Measurements from ENCODE around the gene ANKRD18A. TPM values are rescaled to one million over a fixed set of nuclear protein-coding genes. Genes with fewer than 3 reads are reported as not detected.

ANKRD18A gene
- total and polyA plus RNA-seq, 10 of the 15 experiments (the other 5 are each of a cell fraction or from before 2014, with no cell fraction given), result 0.37 TPM; not detected in 9

DNA sequence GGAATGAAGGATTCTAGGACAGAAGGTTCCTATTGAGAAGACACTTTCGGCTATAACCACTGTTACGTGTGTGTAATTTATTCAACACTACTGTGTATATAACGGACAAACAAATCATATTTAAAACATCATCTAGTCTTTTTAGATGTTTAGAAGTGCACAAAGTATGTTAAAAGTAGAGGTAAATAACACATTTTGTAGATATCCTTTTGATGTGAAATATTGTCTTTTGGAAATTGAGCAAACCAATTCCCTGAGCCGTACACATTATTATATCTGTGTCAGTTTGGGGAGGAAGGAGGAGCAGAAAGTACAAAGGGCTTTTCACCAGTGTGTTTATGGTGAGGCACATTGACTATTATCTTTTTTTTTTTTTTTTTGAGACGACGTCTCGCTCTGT lies 39.1 kb upstream of the ANKRD18A start:
- Histone ChIP-seq H3K79me2 (ENCODE audit: control insufficient read depth, insufficient read depth, low read length) (no peaks in the 10 kb centered on the region), H3K4me2 (ENCODE audit: control insufficient read depth, insufficient read depth) (no peak overlapping the region), H3K9me3 (replicated peaks; ENCODE audit: control insufficient read depth, insufficient read depth, low read length) (no peaks in the 10 kb centered on the region), H2AFZ (ENCODE audit: control insufficient read depth, low read depth, low read length) (no peak overlapping the region), H4K20me1 (ENCODE audit: control insufficient read depth, insufficient read depth) (no peaks in the 10 kb centered on the region), H3K4me1 (ENCODE audit: control insufficient read depth, insufficient read depth, low read length) (no peaks in the 10 kb centered on the region), H3K9ac (ENCODE audit: control insufficient read depth, insufficient read depth, low read length) (no peak overlapping the region), H3K36me3 (ENCODE audit: control insufficient read depth in 2 of 2, insufficient read depth in 2 of 2, low read length in 1 of 2) (no peaks in the 10 kb centered on the region), H3K27ac (ENCODE audit: control insufficient read depth, insufficient read depth) (no peak overlapping the region), H3K27me3 (replicated peaks in 1 of 2; ENCODE audit: control insufficient read depth in 2 of 2, insufficient read depth in 2 of 2, low read length in 1 of 2) (no peaks in the 10 kb centered on the region), H3K4me3 (no peak overlapping the region)
- RAD21 ChIA-PET (ENCODE audit: unreplicated experiment), result no interaction called here
- BruUV-seq (replicated peaks), result no TSS peak
- WGBS (ENCODE audit: insufficient coverage, insufficient replicate concordance, low lambda C conversion rate, missing lambda C conversion rate), result 53% methylated on average over 4 of the region's 7 CpGs
- ATAC-seq, result no peak
- intact Hi-C loops (cut with micrococcal nuclease; ENCODE audit: unreplicated experiment) (no loop called here), in situ Hi-C loops (cut with MboI) (no loop called here)
- POLR2A ChIA-PET, result no interaction called here
- CTCF ChIA-PET, result interaction anchor here (1.0 kb wide), 1 partner anchor 12 kb away, joined by 3 read pairs; no protein-coding TSS in a partner anchor
- no peak for DNase-seq (ENCODE audit: low read depth, low spot score)
- no peak for FAIRE-seq
- SMC1A ChIA-PET (ENCODE audit: uncharacterized antibody, unreplicated experiment), result interaction anchor here (0.9 kb wide), 1 partner anchor 13 kb away, joined by 3 read pairs; no protein-coding TSS in a partner anchor
- TF ChIP-seq NBN (IDR thresholded peaks at IDR 0.05) (no peak), PKNOX1 (IDR thresholded peaks at IDR 0.05) (no peak), ZNF274 (IDR thresholded peaks at IDR 0.05; ENCODE audit: insufficient read depth, insufficient read length) (no peak), CUX1 (IDR thresholded peaks at IDR 0.05; ENCODE audit: insufficient replicate concordance, low read depth, low read length) (no peak), ZNF24 (IDR thresholded peaks at IDR 0.05) (no peak), DPF2 (IDR thresholded peaks at IDR 0.05) (no peak), SREBF2 (IDR thresholded peaks at IDR 0.05; ENCODE audit: low read length) (no peak), RBBP5 (conservative IDR thresholded peaks at IDR 0.05) (no peak), GATAD2B (conservative IDR thresholded peaks at IDR 0.05; ENCODE audit: low read depth) (no peak), SPI1 (IDR thresholded peaks at IDR 0.05; ENCODE audit: borderline replicate concordance, insufficient read depth, low read depth, low read length) (no peak), KLF5 (IDR thresholded peaks at IDR 0.05; ENCODE audit: partially characterized antibody) (no peak), ATF2 (IDR thresholded peaks at IDR 0.05; ENCODE audit: low read length) (no peak), WRNIP1 (IDR thresholded peaks at IDR 0.05; ENCODE audit: borderline replicate concordance, low read depth, low read length) (no peak), TCF12 (IDR thresholded peaks at IDR 0.05; ENCODE audit: low read depth, low read length) (no peak), ZBED1 (IDR thresholded peaks at IDR 0.05; ENCODE audit: borderline replicate concordance) (no peak)
- TF ChIP-seq, protein P1, sequence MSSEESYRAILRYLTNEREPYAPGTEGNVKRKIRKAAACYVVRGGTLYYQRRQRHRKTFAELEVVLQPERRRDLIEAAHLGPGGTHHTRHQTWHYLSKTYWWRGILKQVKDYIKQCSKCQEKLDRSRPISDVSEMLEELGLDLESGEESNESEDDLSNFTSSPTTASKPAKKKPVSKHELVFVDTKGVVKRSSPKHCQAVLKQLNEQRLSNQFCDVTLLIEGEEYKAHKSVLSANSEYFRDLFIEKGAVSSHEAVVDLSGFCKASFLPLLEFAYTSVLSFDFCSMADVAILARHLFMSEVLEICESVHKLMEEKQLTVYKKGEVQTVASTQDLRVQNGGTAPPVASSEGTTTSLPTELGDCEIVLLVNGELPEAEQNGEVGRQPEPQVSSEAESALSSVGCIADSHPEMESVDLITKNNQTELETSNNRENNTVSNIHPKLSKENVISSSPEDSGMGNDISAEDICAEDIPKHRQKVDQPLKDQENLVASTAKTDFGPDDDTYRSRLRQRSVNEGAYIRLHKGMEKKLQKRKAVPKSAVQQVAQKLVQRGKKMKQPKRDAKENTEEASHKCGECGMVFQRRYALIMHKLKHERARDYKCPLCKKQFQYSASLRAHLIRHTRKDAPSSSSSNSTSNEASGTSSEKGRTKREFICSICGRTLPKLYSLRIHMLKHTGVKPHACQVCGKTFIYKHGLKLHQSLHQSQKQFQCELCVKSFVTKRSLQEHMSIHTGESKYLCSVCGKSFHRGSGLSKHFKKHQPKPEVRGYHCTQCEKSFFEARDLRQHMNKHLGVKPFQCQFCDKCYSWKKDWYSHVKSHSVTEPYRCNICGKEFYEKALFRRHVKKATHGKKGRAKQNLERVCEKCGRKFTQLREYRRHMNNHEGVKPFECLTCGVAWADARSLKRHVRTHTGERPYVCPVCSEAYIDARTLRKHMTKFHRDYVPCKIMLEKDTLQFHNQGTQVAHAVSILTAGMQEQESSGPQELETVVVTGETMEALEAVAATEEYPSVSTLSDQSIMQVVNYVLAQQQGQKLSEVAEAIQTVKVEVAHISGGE (CRISPR knock-in tag; IDR thresholded peaks at IDR 0.05), result no peak

All from GM12878 (cell line).